Activated T-cell treated with anti-CD3 and anti-CD28 coated beads, Interleukin-2, amount 50 U/mL, for 1 hour (primary cell): ENCODE data around the gene DGLUCY.
"Not testable (repeated sequence)": the region's sequence is repeated elsewhere in the genome, so short reads cannot be mapped to it uniquely, and the experiment has no call there.

Experiments used
- DNase-seq: peaks from one replicate; pipeline ENCODE4 v3.0.0-alpha.2; 2020

Gene DGLUCY

GRCh38 chr14:91264151-91265150 is 150.6 kb downstream of the DGLUCY start:
- peak; percentile 46 for DNase-seq

GRCh38 chr14:91265404-91265803 is 151.5 kb downstream of the DGLUCY start:
- no peak for DNase-seq

- DNase-seq = not testable (repeated sequence)
These were observed 152.4 kb downstream of the DGLUCY start for GRCh38 chr14:91266276-91266675.

- no peak for DNase-seq
These were observed 154.1 kb downstream of the DGLUCY start for GRCh38 chr14:91267965-91268437.

- no peak for DNase-seq
These were observed 155.5 kb downstream of the DGLUCY start for GRCh38 chr14:91269076-91269991.

GRCh38 chr14:91270188-91270587 is 156.3 kb downstream of the DGLUCY start:
- no peak for DNase-seq

- DNase-seq = no peak
These were observed 156.7 kb downstream of the DGLUCY start for GRCh38 chr14:91270619-91271018.

GRCh38 chr14:91271639-91272038 is 157.8 kb downstream of the DGLUCY start:
- no peak for DNase-seq

GRCh38 chr14:91272341-91273272 is 158.7 kb downstream of the DGLUCY start:
- no peak for DNase-seq

GRCh38 chr14:91273273-91273884 is 159.5 kb downstream of the DGLUCY start:
- no peak for DNase-seq

- DNase-seq = no peak
These were observed 160.0 kb downstream of the DGLUCY start for GRCh38 chr14:91273885-91274273.

GRCh38 chr14:91274796-91275195 is 160.9 kb downstream of the DGLUCY start:
- no peak for DNase-seq
